ENCODE results near the gene GATAD2B.

The GATAD2B gene

GRCh38 chr1:153944005-153944826, 21.4 kb upstream of the GATAD2B start:
- no peak for DNase-seq (ENCODE audit: low read depth)
- no peak for TF ChIP-seq CTCF (conservative IDR thresholded peaks at IDR 0.05; ENCODE audit: low read depth, low read length)
- H3K4me3 ChIP-seq (ENCODE audit: low read length), result no peak overlapping the region

- TF ChIP-seq CTCF (conservative IDR thresholded peaks at IDR 0.05; ENCODE audit: low read depth, low read length), result no peak
- DNase-seq (ENCODE audit: low read depth), result no peak
- no peak overlapping the region for H3K4me3 ChIP-seq (ENCODE audit: low read length)
Measured at GRCh38 chr1:153942766-153943549, 20.2 kb upstream of the GATAD2B start.

GRCh38 chr1:153941826-153942725, 19.3 kb upstream of the GATAD2B start:
- TF ChIP-seq CTCF (conservative IDR thresholded peaks at IDR 0.05; ENCODE audit: low read depth, low read length), result no peak
- no peak overlapping the region for H3K4me3 ChIP-seq (ENCODE audit: low read length)
- no peak for DNase-seq (ENCODE audit: low read depth)

- no peak for DNase-seq (ENCODE audit: low read depth)
- no peak for TF ChIP-seq CTCF (conservative IDR thresholded peaks at IDR 0.05; ENCODE audit: low read depth, low read length)
- no peak overlapping the region for H3K4me3 ChIP-seq (ENCODE audit: low read length)
Measured at GRCh38 chr1:153940756-153941155, 18.0 kb upstream of the GATAD2B start.

- DNase-seq (ENCODE audit: low read depth), result no peak
- no peak overlapping the region for H3K4me3 ChIP-seq (ENCODE audit: low read length)
- TF ChIP-seq CTCF (conservative IDR thresholded peaks at IDR 0.05; ENCODE audit: low read depth, low read length), result no peak
Measured at GRCh38 chr1:153939476-153939875, 16.7 kb upstream of the GATAD2B start.

- TF ChIP-seq CTCF (conservative IDR thresholded peaks at IDR 0.05; ENCODE audit: low read depth, low read length), result no peak
- DNase-seq (ENCODE audit: low read depth), result no peak
- no peak overlapping the region for H3K4me3 ChIP-seq (ENCODE audit: low read length)
Measured at GRCh38 chr1:153938996-153939395, 16.2 kb upstream of the GATAD2B start.

Measured in retinal pigment epithelial cell (primary cell).